ENCODE data around the gene TUSC2. TPM values are rescaled to one million over a fixed set of nuclear protein-coding genes. Genes with fewer than 3 reads are reported as not detected.

TUSC2 gene
- total and polyA plus RNA-seq, 2 of the 13 experiments (the other 11 are each of a cell fraction or from before 2014, with no cell fraction given), result 36.7 to 39.1 TPM

- ChIA-PET CTCF (ENCODE audit: low intra/inter-chr PET ratio, low total read pairs) (no interaction called here), POLR2A (no interaction called here)
- Histone ChIP-seq H3K4me3 (replicated peaks in 1 of 3; ENCODE audit: insufficient read depth in 1 of 3, low read depth in 2 of 3, low read length in 3 of 3) (no peak overlapping the region), H3K27me3 (ENCODE audit: control insufficient read depth in 1 of 2, insufficient read depth in 2 of 2, low read length in 2 of 2) (no peaks in the 10 kb centered on the region), H2AFZ (ENCODE audit: low read length) (no peak overlapping the region), H4K20me1 (ENCODE audit: insufficient read depth, low read length) (peaks cover 25% of the 10 kb centered on the region), H3K36me3 (replicated peaks in 1 of 2; ENCODE audit: control insufficient read depth in 1 of 2, insufficient read depth in 2 of 2, low read length in 2 of 2) (peaks cover 10 to 31% of the 10 kb centered on the region in 2 experiments; a peak in 4 of 5 replicates), H3K27ac (ENCODE audit: extremely low read length, insufficient read depth, low read length) (no peak overlapping the region), H3K79me2 (ENCODE audit: insufficient read depth, low read length) (peaks cover 44% of the 10 kb centered on the region), H3K9ac (ENCODE audit: insufficient read depth, low read depth, low read length) (no peak overlapping the region), H3K9me3 (ENCODE audit: low read length) (no peaks in the 10 kb centered on the region), H3K4me2 (ENCODE audit: low read depth, low read length) (no peak overlapping the region), H3K4me1 (ENCODE audit: insufficient read depth, low read length) (peaks cover 53% of the 10 kb centered on the region)
- TF ChIP-seq GATA4 (IDR thresholded peaks at IDR 0.05; ENCODE audit: borderline replicate concordance, low read depth) (no peak), SMARCE1 (IDR thresholded peaks at IDR 0.05; ENCODE audit: borderline replicate concordance) (no peak), ZNF513 (CRISPR knock-in tag; conservative IDR thresholded peaks at IDR 0.05) (no peak), ZSCAN25 (CRISPR knock-in tag; IDR thresholded peaks at IDR 0.05) (no peak), CEBPZ (IDR thresholded peaks at IDR 0.05; ENCODE audit: low read length) (no peak), NAIF1 (CRISPR knock-in tag; IDR thresholded peaks at IDR 0.05; ENCODE audit: borderline replicate concordance) (no peak), FIP1L1 (IDR thresholded peaks at IDR 0.05; ENCODE audit: borderline replicate concordance, insufficient read depth, low read depth, low read length) (no peak), AGO2 (optimal IDR thresholded peaks at IDR 0.05; ENCODE audit: low read depth, low read length) (peak; percentile 68)
- TF ChIP-seq, protein P1, sequence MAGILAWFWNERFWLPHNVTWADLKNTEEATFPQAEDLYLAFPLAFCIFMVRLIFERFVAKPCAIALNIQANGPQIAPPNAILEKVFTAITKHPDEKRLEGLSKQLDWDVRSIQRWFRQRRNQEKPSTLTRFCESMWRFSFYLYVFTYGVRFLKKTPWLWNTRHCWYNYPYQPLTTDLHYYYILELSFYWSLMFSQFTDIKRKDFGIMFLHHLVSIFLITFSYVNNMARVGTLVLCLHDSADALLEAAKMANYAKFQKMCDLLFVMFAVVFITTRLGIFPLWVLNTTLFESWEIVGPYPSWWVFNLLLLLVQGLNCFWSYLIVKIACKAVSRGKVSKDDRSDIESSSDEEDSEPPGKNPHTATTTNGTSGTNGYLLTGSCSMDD (CRISPR knock-in tag; IDR thresholded peaks at IDR 0.05), result no peak
- DNase-seq (ENCODE audit: low spot score) (no peak), FAIRE-seq (no peak), ATAC-seq (no peak)
- BruUV-seq (replicated peaks), result no TSS peak
- in situ Hi-C loops (cut with HindIII; ENCODE audit: extremely low pct_ligation_motif_present, low pct_unique_long_range_greater_than_20kb), result no loop called here
- intact Hi-C loops (cut with micrococcal nuclease; ENCODE audit: unreplicated experiment), result no loop called here
- 100% methylated on average over 2 of the region's 7 CpGs for WGBS (ENCODE audit: low lambda C conversion rate)
Observed at GRCh38 chr3:50354850-50355249, 26.8 kb upstream of the TUSC2 start.

All from HepG2 (cell line).